Measurements from ENCODE around the gene MRPL55. TPM values are rescaled to one million over a fixed set of nuclear protein-coding genes. Genes with fewer than 3 reads are reported as not detected.

Gene MRPL55
- total RNA-seq, 1 experiment from 2014 or later, result 343 TPM

- Histone ChIP-seq H3K9me2 (replicated peaks; ENCODE audit: low read length) (no peaks in the 10 kb centered on the region), H3K36me3 (ENCODE audit: low read depth, low read length) (no peaks in the 10 kb centered on the region), H3K4me2 (ENCODE audit: low read length) (no peak overlapping the region), H4K20me1 (ENCODE audit: low read length) (no peaks in the 10 kb centered on the region), H3F3A (ENCODE audit: low read length, unreplicated experiment) (no peaks in the 10 kb centered on the region), H3K27ac (ENCODE audit: low read length) (no peak overlapping the region), H3K27me3 (ENCODE audit: low read length) (peaks cover 9% of the 10 kb centered on the region), H2AFZ (ENCODE audit: low read length) (no peak overlapping the region), H3K4me3 (ENCODE audit: low read length) (no peak overlapping the region), H3K4me1 (ENCODE audit: insufficient read depth, low read length) (0 out of 2 replicates have a peak, but pooled peaks cover 4% of the 10 kb centered on the region), H3K79me2 (ENCODE audit: low read length) (no peaks in the 10 kb centered on the region), H3K9ac (ENCODE audit: low read length) (no peak overlapping the region), H3K9me3 (ENCODE audit: low read length) (no peaks in the 10 kb centered on the region)
- ChIA-PET CTCF (no interaction called here), POLR2A (ENCODE audit: unreplicated experiment) (no interaction called here)
- no peak for TF ChIP-seq EZH2phosphoT487 (IDR thresholded peaks at IDR 0.05; ENCODE audit: borderline replicate concordance, low read length)
- BruUV-seq (replicated peaks), result no TSS peak
- intact Hi-C loops (cut with micrococcal nuclease), result no loop called here
- no peak for ATAC-seq
- no peak for DNase-seq
Observed at GRCh38 chr1:228063251-228064191, 45.6 kb downstream of the MRPL55 start.

- ATAC-seq (peak; percentile 11; the same call in 1 of the 2 replicates), DNase-seq (peak; percentile 49)
- ChIA-PET POLR2A (ENCODE audit: unreplicated experiment) (no interaction called here), CTCF (no interaction called here)
- H3K9me2 ChIP-seq (replicated peaks; ENCODE audit: low read length), result no peaks in the 10 kb centered on the region
- peaks cover 9% of the 10 kb centered on the region for H3K27me3 ChIP-seq (ENCODE audit: low read length)
- H3K79me2 ChIP-seq (ENCODE audit: low read length), result no peaks in the 10 kb centered on the region
- intact Hi-C loops (cut with micrococcal nuclease), result no loop called here
- no peaks in the 10 kb centered on the region for H4K20me1 ChIP-seq (ENCODE audit: low read length)
- TF ChIP-seq, protein P1, sequence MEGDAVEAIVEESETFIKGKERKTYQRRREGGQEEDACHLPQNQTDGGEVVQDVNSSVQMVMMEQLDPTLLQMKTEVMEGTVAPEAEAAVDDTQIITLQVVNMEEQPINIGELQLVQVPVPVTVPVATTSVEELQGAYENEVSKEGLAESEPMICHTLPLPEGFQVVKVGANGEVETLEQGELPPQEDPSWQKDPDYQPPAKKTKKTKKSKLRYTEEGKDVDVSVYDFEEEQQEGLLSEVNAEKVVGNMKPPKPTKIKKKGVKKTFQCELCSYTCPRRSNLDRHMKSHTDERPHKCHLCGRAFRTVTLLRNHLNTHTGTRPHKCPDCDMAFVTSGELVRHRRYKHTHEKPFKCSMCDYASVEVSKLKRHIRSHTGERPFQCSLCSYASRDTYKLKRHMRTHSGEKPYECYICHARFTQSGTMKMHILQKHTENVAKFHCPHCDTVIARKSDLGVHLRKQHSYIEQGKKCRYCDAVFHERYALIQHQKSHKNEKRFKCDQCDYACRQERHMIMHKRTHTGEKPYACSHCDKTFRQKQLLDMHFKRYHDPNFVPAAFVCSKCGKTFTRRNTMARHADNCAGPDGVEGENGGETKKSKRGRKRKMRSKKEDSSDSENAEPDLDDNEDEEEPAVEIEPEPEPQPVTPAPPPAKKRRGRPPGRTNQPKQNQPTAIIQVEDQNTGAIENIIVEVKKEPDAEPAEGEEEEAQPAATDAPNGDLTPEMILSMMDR (conservative IDR thresholded peaks at IDR 0.05; ENCODE audit: low read depth, low read length), result peak; percentile 57; the same call in 1 of the 2 replicates
- no peak for TF ChIP-seq EZH2phosphoT487 (IDR thresholded peaks at IDR 0.05; ENCODE audit: borderline replicate concordance, low read length)
- H3K4me1 ChIP-seq (ENCODE audit: insufficient read depth, low read length), result 0 out of 2 replicates have a peak, but pooled peaks cover 4% of the 10 kb centered on the region
- no peaks in the 10 kb centered on the region for H3K36me3 ChIP-seq (ENCODE audit: low read depth, low read length)
- H3F3A ChIP-seq (ENCODE audit: low read length, unreplicated experiment), result no peaks in the 10 kb centered on the region
- no peaks in the 10 kb centered on the region for H3K9me3 ChIP-seq (ENCODE audit: low read length)
- no peak overlapping the region for H3K27ac ChIP-seq (ENCODE audit: low read length)
- H3K4me3 ChIP-seq (ENCODE audit: low read length), result no peak overlapping the region
- BruUV-seq (replicated peaks), result no TSS peak
- H3K4me2 ChIP-seq (ENCODE audit: low read length), result no peak overlapping the region
- H3K9ac ChIP-seq (ENCODE audit: low read length), result no peak overlapping the region
- no peak overlapping the region for H2AFZ ChIP-seq (ENCODE audit: low read length)
Observed at GRCh38 chr1:228062812-228063211, 46.3 kb downstream of the MRPL55 start.

- Histone ChIP-seq H3K27ac (ENCODE audit: low read length) (no peak overlapping the region), H3K4me3 (ENCODE audit: low read length) (no peak overlapping the region), H3K36me3 (ENCODE audit: low read depth, low read length) (no peaks in the 10 kb centered on the region), H3K4me2 (ENCODE audit: low read length) (no peak overlapping the region), H4K20me1 (ENCODE audit: low read length) (no peaks in the 10 kb centered on the region), H3F3A (ENCODE audit: low read length, unreplicated experiment) (no peaks in the 10 kb centered on the region), H3K9me2 (replicated peaks; ENCODE audit: low read length) (no peaks in the 10 kb centered on the region), H3K9ac (ENCODE audit: low read length) (no peak overlapping the region), H3K79me2 (ENCODE audit: low read length) (no peaks in the 10 kb centered on the region), H3K27me3 (ENCODE audit: low read length) (peaks cover 9% of the 10 kb centered on the region), H2AFZ (ENCODE audit: low read length) (no peak overlapping the region), H3K9me3 (ENCODE audit: low read length) (no peaks in the 10 kb centered on the region), H3K4me1 (ENCODE audit: insufficient read depth, low read length) (peaks cover 8% of the 10 kb centered on the region; the same call in 1 of the 2 replicates)
- ChIA-PET CTCF (no interaction called here), POLR2A (ENCODE audit: unreplicated experiment) (no interaction called here)
- no peak for DNase-seq
- intact Hi-C loops (cut with micrococcal nuclease), result no loop called here
- BruUV-seq (replicated peaks), result no TSS peak
- no peak for TF ChIP-seq EZH2phosphoT487 (IDR thresholded peaks at IDR 0.05; ENCODE audit: borderline replicate concordance, low read length)
- TF ChIP-seq, protein P1 (conservative IDR thresholded peaks at IDR 0.05; ENCODE audit: low read depth, low read length), result no peak
- TF ChIP-seq EZH2 (IDR thresholded peaks at IDR 0.05; ENCODE audit: low read length, unreplicated experiment), result no peak
- ATAC-seq, result no peak
Observed at GRCh38 chr1:228062085-228062791, 46.9 kb downstream of the MRPL55 start.
